GM12878 (cell line): ENCODE measurements around the gene LAMA5. TPM values are rescaled to one million over a fixed set of nuclear protein-coding genes. Genes with fewer than 3 reads are reported as not detected.
A peak's percentile ranks its signal among the peaks of the same experiment; 100 is the strongest.

ENCODE experiments used
- CBFB ChIP-seq: IDR thresholded peaks from 2 replicates; pipeline ENCODE4 v1.6.1; 2016; ENCODE audit warnings: antibody characterized with exemption, low read depth
- CHD2 ChIP-seq: IDR thresholded peaks from 2 replicates; pipeline ENCODE4 v1.6.1; 2011; ENCODE audit warnings: low read depth, low read length, improper control_type of control experiment, borderline replicate concordance
- EED ChIP-seq: sonication (generic); IDR thresholded peaks from 2 replicates; pipeline ENCODE4 v1.6.1; 2016; ENCODE audit warnings: antibody characterized with exemption, low read depth
- EGR1 ChIP-seq, 2 experiments: IDR thresholded peaks; 1 replicate in 1 of 2; 2 replicates in 1 of 2; pipeline ENCODE4 v1.6.1; 2011 to 2012; ENCODE audit warnings: low read depth in 2 of 2, low read length in 2 of 2, borderline replicate concordance in 1 of 2, mild to moderate bottlenecking in 1 of 2, moderate library complexity in 1 of 2
- FOXM1 ChIP-seq: IDR thresholded peaks from 2 replicates; pipeline ENCODE4 v1.6.1; 2012; ENCODE audit warnings: low read depth, mild to moderate bottlenecking, inconsistent platforms, low read length, moderate library complexity
- GABPA ChIP-seq: IDR thresholded peaks from 2 replicates; pipeline ENCODE4 v1.6.1; 2014; ENCODE audit warnings: antibody characterized with exemption, low read depth, mild to moderate bottlenecking, inconsistent platforms
- IKZF1 ChIP-seq: fragments of 450-650 bp; conservative IDR thresholded peaks from 2 replicates; pipeline ENCODE4 v1.6.1; 2017; ENCODE audit warnings: antibody characterized with exemption, mild to moderate bottlenecking
- IKZF2 ChIP-seq, 2 experiments: fragments of 450-650 bp; IDR thresholded peaks; 2 replicates each; pipeline ENCODE4 v1.6.1; 2017; ENCODE audit warnings: mild to moderate bottlenecking in 2 of 2, moderate library complexity in 2 of 2
- MTA2 ChIP-seq: fragments of 450-650 bp; IDR thresholded peaks from 2 replicates; pipeline ENCODE4 v1.6.1; 2016; ENCODE audit warnings: low read depth, mild to moderate bottlenecking, moderate library complexity
- MXI1 ChIP-seq: fragments of 150-350 bp; IDR thresholded peaks from 2 replicates; pipeline ENCODE4 v1.6.1; 2011; ENCODE audit warnings: low read depth, mild to moderate bottlenecking, inconsistent platforms, low read length, improper control_type of control experiment
- NBN ChIP-seq: fragments of 450-650 bp; IDR thresholded peaks from 2 replicates; pipeline ENCODE4 v1.6.1; 2016
- POU2F2 ChIP-seq: IDR thresholded peaks from 3 replicates; pipeline ENCODE4 v1.6.1; 2011; ENCODE audit warnings: low read depth, mild to moderate bottlenecking, low read length, borderline replicate concordance
- RBBP5 ChIP-seq: fragments of 200-600 bp; sonication (generic); conservative IDR thresholded peaks from 2 replicates; pipeline ENCODE4 v1.6.1; 2016
- RUNX3 ChIP-seq: IDR thresholded peaks from 2 replicates; pipeline ENCODE4 v1.6.1; 2012; ENCODE audit warnings: low read length, inconsistent platforms
- SREBF2 ChIP-seq: IDR thresholded peaks from 2 replicates; pipeline ENCODE4 v1.6.1; 2012; ENCODE audit warnings: mild to moderate bottlenecking, low read length
- SRF ChIP-seq, 2 experiments: IDR thresholded peaks; 2 replicates each; pipeline ENCODE4 v1.6.1; 2011; ENCODE audit warnings: low read depth in 2 of 2, low read length in 2 of 2, mild to moderate bottlenecking in 1 of 2, moderate library complexity in 1 of 2
- STAT1 ChIP-seq: fragments of 450-650 bp; conservative IDR thresholded peaks from 2 replicates; pipeline ENCODE4 v1.6.1; 2014; ENCODE audit warnings: antibody characterized with exemption, mild to moderate bottlenecking
- STAT3 ChIP-seq: IDR thresholded peaks from 2 replicates; pipeline ENCODE4 v1.6.1; 2011; ENCODE audit warnings: low read depth, low read length, improper control_type of control experiment
- SUPT20H ChIP-seq: IDR thresholded peaks from 2 replicates; pipeline ENCODE4 v1.6.1; 2011; ENCODE audit warnings: low read depth, mild to moderate bottlenecking, low read length, moderate library complexity, borderline replicate concordance; ENCODE audit not compliant: control insufficient read depth
- ZZZ3 ChIP-seq: IDR thresholded peaks from 2 replicates; pipeline ENCODE4 v1.6.1; 2011; ENCODE audit warnings: low read depth; ENCODE audit not compliant: control insufficient read depth, insufficient read length
- polyA plus RNA-seq, 11 experiments: library from polyadenylated mRNA; depleted of rRNA in 4 of 11; unstranded in 6 of 11; stranded (reverse) in 5 of 11; fragments of >200 nt; fragmentation: Nextera tagmentation in 4 of 11; fragmentation: Illumina TruSeq in 1 of 11; extraction: Ambion mirVana in 4 of 11; extraction: Trizol in 1 of 11; gene quantifications; 1 replicate in 1 of 11; 2 replicates in 10 of 11; pipeline versions ENCODE4 v1.2.1 to v1.2.3, GENCODE V29; 2011 to 2016; ENCODE audit warnings: inconsistent platforms in 2 of 11, missing spikeins in 2 of 11, low read depth in 1 of 11
- total RNA-seq, 4 experiments: library from RNA; depleted of rRNA in 3 of 4; stranded (reverse); fragments of >200 nt in 3 of 4; fragmentation: Illumina TruSeq in 1 of 4; extraction: Trizol in 1 of 4; gene quantifications; 2 replicates each; pipeline versions ENCODE4 v1.2.1 to v1.2.3, GENCODE V29; 2013 to 2021
- TF ChIP-seq, protein P1 (sequence below): fragments of 150-350 bp; IDR thresholded peaks from 2 replicates; pipeline ENCODE4 v1.6.1; 2014; ENCODE audit warnings: mild to moderate bottlenecking, low read depth, low read length
- TF ChIP-seq, protein P2 (sequence below): fragments of 450-650 bp; IDR thresholded peaks from 2 replicates; pipeline ENCODE4 v1.6.1; 2014; ENCODE audit warnings: mild to moderate bottlenecking
- TF ChIP-seq, protein P3 (sequence below): fragments of 450-650 bp; conservative IDR thresholded peaks from 2 replicates; pipeline ENCODE4 v1.6.1; 2017; ENCODE audit warnings: mild to moderate bottlenecking, moderate library complexity
- TF ChIP-seq, protein P4 (sequence below): IDR thresholded peaks from 2 replicates; pipeline ENCODE4 v1.6.1; 2012; ENCODE audit warnings: low read depth, low read length, improper control_type of control experiment
- TF ChIP-seq, protein P5 (sequence below): fragments of 450-650 bp; IDR thresholded peaks from 2 replicates; pipeline ENCODE4 v1.6.1; 2016; ENCODE audit warnings: mild to moderate bottlenecking

Gene LAMA5
- total and polyA plus RNA-seq, 10 of the 15 experiments (the other 5 are each of a cell fraction or from before 2014, with no cell fraction given): 0.09 to 3.1 (median 1.6) TPM; not detected in 3

DNA sequence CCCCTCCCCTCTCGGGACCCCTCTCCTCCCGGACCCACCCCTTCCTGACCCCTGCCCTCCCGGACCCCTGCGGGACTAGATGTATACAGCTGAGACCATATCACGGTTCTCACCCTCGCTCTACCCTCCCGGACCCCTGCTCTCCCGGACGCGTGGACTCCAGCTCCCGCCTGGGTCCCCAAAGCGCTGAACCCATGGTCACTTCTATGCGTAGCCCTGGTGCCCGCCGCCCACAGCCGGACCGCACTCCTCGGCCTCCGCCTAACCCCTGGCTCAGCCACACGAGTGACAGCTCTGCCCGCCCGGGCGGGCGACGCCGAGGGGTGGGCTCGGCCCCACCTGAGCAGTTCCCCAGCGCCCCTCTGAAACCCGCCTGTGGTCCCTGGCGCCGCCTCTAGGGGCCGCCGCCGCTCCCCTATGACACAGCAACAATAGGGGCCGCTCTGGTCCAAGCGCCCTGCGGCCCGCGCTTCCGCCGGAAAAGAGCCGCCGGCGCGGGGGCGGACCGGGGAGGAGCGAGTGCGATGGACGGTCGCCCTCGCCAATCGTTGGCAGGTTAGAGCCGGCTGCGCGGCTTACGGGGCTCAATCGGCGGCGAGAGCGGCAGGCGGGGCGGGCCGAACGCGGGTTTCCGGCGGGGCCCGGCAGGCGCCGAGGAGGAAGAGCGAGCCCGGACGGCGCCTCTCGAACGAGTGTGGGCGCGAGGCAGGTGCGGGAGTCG is 64.6 kb downstream of the LAMA5 start, which contains the start of gene ADRM1 (continued):
- TF ChIP-seq, protein P1, sequence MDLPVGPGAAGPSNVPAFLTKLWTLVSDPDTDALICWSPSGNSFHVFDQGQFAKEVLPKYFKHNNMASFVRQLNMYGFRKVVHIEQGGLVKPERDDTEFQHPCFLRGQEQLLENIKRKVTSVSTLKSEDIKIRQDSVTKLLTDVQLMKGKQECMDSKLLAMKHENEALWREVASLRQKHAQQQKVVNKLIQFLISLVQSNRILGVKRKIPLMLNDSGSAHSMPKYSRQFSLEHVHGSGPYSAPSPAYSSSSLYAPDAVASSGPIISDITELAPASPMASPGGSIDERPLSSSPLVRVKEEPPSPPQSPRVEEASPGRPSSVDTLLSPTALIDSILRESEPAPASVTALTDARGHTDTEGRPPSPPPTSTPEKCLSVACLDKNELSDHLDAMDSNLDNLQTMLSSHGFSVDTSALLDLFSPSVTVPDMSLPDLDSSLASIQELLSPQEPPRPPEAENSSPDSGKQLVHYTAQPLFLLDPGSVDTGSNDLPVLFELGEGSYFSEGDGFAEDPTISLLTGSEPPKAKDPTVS: peak; percentile 57; the same call in 1 of the 2 replicates
- TF ChIP-seq ZZZ3 (no peak), CBFB (peak; percentile 72), IKZF2 (IDR thresholded peaks at IDR 0.05) (no peak), MTA2 (no peak), SUPT20H (no peak), EGR1 (IDR thresholded peaks at IDR 0.05; ENCODE audit: borderline replicate concordance in 1 of 2, low read depth in 2 of 2, low read length in 2 of 2) (peak; percentile 79 to 100), EED (no peak), MXI1 (peak; percentile 53), RUNX3 (peak; percentile 68), STAT3 (no peak), RBBP5 (no peak), STAT1 (peak; percentile 87), SREBF2 (no peak), SRF (IDR thresholded peaks at IDR 0.05; ENCODE audit: low read depth in 2 of 2, low read length in 2 of 2) (0 out of 4 replicates have a peak, but pooled peaks of 1 of the 2 experiments have one; percentile 9), NBN (no peak; the same call in 1 of the 2 replicates), GABPA (peak; percentile 90), IKZF1 (peak; percentile 73), FOXM1 (no peak), POU2F2 (0 out of 3 replicates have a peak, but pooled peaks have one; percentile 7), CHD2 (peak; percentile 91)
- TF ChIP-seq, protein P2, sequence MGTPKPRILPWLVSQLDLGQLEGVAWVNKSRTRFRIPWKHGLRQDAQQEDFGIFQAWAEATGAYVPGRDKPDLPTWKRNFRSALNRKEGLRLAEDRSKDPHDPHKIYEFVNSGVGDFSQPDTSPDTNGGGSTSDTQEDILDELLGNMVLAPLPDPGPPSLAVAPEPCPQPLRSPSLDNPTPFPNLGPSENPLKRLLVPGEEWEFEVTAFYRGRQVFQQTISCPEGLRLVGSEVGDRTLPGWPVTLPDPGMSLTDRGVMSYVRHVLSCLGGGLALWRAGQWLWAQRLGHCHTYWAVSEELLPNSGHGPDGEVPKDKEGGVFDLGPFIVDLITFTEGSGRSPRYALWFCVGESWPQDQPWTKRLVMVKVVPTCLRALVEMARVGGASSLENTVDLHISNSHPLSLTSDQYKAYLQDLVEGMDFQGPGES: peak; percentile 77; the same call in 1 of the 2 replicates
- TF ChIP-seq, protein P3, sequence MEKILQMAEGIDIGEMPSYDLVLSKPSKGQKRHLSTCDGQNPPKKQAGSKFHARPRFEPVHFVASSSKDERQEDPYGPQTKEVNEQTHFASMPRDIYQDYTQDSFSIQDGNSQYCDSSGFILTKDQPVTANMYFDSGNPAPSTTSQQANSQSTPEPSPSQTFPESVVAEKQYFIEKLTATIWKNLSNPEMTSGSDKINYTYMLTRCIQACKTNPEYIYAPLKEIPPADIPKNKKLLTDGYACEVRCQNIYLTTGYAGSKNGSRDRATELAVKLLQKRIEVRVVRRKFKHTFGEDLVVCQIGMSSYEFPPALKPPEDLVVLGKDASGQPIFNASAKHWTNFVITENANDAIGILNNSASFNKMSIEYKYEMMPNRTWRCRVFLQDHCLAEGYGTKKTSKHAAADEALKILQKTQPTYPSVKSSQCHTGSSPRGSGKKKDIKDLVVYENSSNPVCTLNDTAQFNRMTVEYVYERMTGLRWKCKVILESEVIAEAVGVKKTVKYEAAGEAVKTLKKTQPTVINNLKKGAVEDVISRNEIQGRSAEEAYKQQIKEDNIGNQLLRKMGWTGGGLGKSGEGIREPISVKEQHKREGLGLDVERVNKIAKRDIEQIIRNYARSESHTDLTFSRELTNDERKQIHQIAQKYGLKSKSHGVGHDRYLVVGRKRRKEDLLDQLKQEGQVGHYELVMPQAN: peak; percentile 64
- TF ChIP-seq, protein P4, sequence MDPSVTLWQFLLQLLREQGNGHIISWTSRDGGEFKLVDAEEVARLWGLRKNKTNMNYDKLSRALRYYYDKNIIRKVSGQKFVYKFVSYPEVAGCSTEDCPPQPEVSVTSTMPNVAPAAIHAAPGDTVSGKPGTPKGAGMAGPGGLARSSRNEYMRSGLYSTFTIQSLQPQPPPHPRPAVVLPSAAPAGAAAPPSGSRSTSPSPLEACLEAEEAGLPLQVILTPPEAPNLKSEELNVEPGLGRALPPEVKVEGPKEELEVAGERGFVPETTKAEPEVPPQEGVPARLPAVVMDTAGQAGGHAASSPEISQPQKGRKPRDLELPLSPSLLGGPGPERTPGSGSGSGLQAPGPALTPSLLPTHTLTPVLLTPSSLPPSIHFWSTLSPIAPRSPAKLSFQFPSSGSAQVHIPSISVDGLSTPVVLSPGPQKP: peak; percentile 84
- TF ChIP-seq, protein P5, sequence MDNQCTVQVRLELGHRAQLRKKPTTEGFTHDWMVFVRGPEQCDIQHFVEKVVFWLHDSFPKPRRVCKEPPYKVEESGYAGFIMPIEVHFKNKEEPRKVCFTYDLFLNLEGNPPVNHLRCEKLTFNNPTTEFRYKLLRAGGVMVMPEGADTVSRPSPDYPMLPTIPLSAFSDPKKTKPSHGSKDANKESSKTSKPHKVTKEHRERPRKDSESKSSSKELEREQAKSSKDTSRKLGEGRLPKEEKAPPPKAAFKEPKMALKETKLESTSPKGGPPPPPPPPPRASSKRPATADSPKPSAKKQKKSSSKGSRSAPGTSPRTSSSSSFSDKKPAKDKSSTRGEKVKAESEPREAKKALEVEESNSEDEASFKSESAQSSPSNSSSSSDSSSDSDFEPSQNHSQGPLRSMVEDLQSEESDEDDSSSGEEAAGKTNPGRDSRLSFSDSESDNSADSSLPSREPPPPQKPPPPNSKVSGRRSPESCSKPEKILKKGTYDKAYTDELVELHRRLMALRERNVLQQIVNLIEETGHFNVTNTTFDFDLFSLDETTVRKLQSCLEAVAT: no peak
